T-helper 22 cell (primary cell): ENCODE data around the gene FOXO3B.
"Not testable (repeated sequence)": the region's sequence is repeated elsewhere in the genome, so short reads cannot be mapped to it uniquely, and the experiment has no call there.

ENCODE experiments used
- DNase-seq: peaks from one replicate; pipeline ENCODE4 v3.0.0-alpha.2; 2020; ENCODE audit warnings: low read depth

Gene FOXO3B

GRCh38 chr17:18650094-18650493 lies 32.0 kb downstream of the FOXO3B start:
- not testable (repeated sequence) for DNase-seq

DNA sequence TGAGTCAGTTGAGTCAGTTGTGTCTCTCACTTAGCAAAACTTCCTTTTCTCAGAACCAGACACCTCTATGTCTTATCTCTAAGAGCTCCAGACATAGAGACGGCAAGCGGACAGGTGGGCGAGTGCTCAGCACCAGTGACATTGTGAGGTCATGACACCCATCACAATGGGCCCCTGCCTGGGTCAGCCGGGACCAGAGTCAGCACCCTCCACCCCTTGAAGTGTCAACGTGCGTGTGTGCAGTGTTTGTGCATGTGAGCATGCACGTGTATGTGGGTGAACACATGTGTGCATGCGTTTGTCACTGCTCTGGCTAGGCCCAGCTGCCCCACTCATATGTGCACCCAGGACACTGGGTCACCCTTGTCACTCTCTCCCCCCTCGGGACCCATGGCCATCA lies 37.8 kb downstream of the FOXO3B start, which contains the start of gene TBC1D28:
TBC1D28 (minus strand) TSS at position 101 of the 400 bp plus-strand sequence. CDS start 3,039 bp downstream, outside the sequence.
- DNase-seq, result not testable (repeated sequence)

DNA sequence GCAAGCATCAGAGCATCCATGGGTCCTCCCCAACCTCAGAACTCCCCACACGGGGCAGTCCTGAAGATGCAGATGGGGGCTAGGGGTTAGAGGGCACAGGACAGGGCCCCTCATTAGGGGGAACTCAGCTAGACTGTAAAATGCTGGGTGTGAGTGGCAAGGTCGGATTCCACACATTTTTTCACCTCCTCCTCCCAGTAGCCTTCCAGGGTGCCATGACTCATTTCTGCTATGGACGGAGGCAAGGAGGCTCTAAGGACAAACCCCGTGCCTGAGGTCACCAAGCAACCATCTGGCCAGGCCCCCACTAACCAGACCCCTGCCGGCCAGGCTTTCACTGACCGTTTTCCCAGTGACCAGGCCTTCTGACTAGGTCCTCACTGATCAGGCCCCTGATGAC lies 39.0 kb downstream of the FOXO3B start:
- not testable (repeated sequence) for DNase-seq

DNA sequence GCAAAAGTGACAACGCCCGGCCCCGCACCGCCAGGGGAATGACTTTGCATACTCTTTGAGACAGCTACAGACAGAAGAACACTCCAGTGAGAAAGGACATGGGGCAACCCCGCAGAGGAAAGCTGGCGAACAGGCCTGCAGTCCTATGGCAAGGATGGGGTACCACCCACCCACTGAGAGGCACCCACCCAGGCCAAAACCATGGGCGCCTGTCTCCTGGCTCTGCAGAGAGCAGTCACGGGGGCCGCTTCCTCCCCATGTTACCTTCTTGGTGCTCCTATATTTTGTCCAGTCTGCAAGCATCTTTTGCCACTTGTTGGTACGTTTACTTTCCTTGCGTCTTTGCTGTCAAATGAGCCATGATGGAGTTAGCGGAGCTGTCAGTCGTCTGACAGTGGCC lies 43.8 kb downstream of the FOXO3B start:
- DNase-seq, result not testable (repeated sequence)

GRCh38 chr17:18636237-18636636 lies 45.9 kb downstream of the FOXO3B start:
- not testable (repeated sequence) for DNase-seq

DNA sequence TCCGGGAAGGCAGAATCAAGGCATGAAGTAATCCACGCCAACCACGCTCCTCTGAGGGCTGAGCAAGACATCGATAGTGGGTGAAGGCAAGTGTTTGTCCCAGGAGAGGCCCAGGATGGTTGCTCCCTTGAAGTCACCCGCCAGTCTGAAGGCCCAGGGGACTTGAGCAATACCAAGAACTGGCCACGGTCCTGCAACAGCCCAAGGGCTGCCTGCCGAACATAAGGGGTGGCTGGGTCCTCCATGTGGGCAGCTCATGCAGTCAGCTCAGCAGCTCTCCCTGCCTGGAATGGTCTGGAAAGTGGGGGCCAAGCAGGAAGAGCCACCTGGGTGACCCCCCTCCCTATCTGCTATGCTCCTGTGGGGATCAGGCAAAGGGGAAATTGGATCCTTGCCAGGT lies 46.3 kb downstream of the FOXO3B start:
- not testable (repeated sequence) for DNase-seq

- DNase-seq, result not testable (repeated sequence)
Measured at GRCh38 chr17:18634550-18635263, 47.4 kb downstream of the FOXO3B start.
